GM18498 (cell line): ENCODE measurements around the gene SIGLEC15.
A peak's percentile ranks its signal among the peaks of the same experiment; 100 is the strongest.
"Not testable (repeated sequence)": the region's sequence is repeated elsewhere in the genome, so short reads cannot be mapped to it uniquely, and the experiment has no call there.

Source experiments
- ATAC-seq: cut with Tn5 transposase; IDR thresholded peaks from one replicate; pipeline ENCODE4 v1.9.1; 2021; ENCODE audit warnings: mild to moderate bottlenecking, moderate library complexity; ENCODE audit not compliant: unreplicated experiment

Gene SIGLEC15

GRCh38 chr18:45825258-45826044 is at the start of gene SIGLEC15:
SIGLEC15 (plus strand) TSS chr18:45825675; CDS start chr18:45825729, 54 bp downstream.
- no peak for ATAC-seq

- no peak for ATAC-seq
Measured at GRCh38 chr18:45775743-45776142, 49.7 kb upstream of the SIGLEC15 start.

- ATAC-seq: no peak
Measured at GRCh38 chr18:45777393-45777792, 48.1 kb upstream of the SIGLEC15 start.

GRCh38 chr18:45780568-45780967 is 44.9 kb upstream of the SIGLEC15 start:
- no peak for ATAC-seq

GRCh38 chr18:45782662-45783061 is 42.8 kb upstream of the SIGLEC15 start:
- no peak for ATAC-seq

GRCh38 chr18:45783097-45784075 is 42.1 kb upstream of the SIGLEC15 start:
- no peak for ATAC-seq

- ATAC-seq: peak; percentile 67
Measured at GRCh38 chr18:45785134-45785533, 40.3 kb upstream of the SIGLEC15 start.

GRCh38 chr18:45786941-45787340 is 38.5 kb upstream of the SIGLEC15 start:
- ATAC-seq: no peak

- ATAC-seq: no peak
Measured at GRCh38 chr18:45787346-45787745, 38.1 kb upstream of the SIGLEC15 start.

GRCh38 chr18:45788861-45789260 is 36.6 kb upstream of the SIGLEC15 start:
- ATAC-seq: no peak

- ATAC-seq: no peak
Measured at GRCh38 chr18:45792506-45793263, 32.8 kb upstream of the SIGLEC15 start.

GRCh38 chr18:45793264-45793965 is 32.1 kb upstream of the SIGLEC15 start:
- ATAC-seq: no peak

- ATAC-seq: no peak
Measured at GRCh38 chr18:45801416-45802004, 24.0 kb upstream of the SIGLEC15 start.

- no peak for ATAC-seq
Measured at GRCh38 chr18:45802814-45803492, 22.5 kb upstream of the SIGLEC15 start.

- no peak for ATAC-seq
Measured at GRCh38 chr18:45805551-45805950, 19.9 kb upstream of the SIGLEC15 start.

GRCh38 chr18:45806226-45806625 is 19.2 kb upstream of the SIGLEC15 start:
- ATAC-seq: no peak

- ATAC-seq: not testable (repeated sequence)
Measured at GRCh38 chr18:45807144-45807543, 18.3 kb upstream of the SIGLEC15 start.

- ATAC-seq: not testable (repeated sequence)
Measured at GRCh38 chr18:45814733-45815132, 10.7 kb upstream of the SIGLEC15 start.

- ATAC-seq: no peak
Measured at GRCh38 chr18:45817543-45817942, 7.9 kb upstream of the SIGLEC15 start.
